ENCODE measurements around the gene SPEF2.

- TF ChIP-seq, protein P1, sequence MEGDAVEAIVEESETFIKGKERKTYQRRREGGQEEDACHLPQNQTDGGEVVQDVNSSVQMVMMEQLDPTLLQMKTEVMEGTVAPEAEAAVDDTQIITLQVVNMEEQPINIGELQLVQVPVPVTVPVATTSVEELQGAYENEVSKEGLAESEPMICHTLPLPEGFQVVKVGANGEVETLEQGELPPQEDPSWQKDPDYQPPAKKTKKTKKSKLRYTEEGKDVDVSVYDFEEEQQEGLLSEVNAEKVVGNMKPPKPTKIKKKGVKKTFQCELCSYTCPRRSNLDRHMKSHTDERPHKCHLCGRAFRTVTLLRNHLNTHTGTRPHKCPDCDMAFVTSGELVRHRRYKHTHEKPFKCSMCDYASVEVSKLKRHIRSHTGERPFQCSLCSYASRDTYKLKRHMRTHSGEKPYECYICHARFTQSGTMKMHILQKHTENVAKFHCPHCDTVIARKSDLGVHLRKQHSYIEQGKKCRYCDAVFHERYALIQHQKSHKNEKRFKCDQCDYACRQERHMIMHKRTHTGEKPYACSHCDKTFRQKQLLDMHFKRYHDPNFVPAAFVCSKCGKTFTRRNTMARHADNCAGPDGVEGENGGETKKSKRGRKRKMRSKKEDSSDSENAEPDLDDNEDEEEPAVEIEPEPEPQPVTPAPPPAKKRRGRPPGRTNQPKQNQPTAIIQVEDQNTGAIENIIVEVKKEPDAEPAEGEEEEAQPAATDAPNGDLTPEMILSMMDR (IDR thresholded peaks at IDR 0.05; ENCODE audit: insufficient read depth, low read depth, low read length) = no peak
- no peak for TF ChIP-seq EZH2 (IDR thresholded peaks at IDR 0.05; ENCODE audit: insufficient read depth, low read length)
Observed at GRCh38 chr5:35741126-35741716, 123.6 kb downstream of the SPEF2 start.

All from astrocyte (in vitro differentiated cells and primary cell).